ENCODE data around the gene NACC1.

NACC1 gene

DNA sequence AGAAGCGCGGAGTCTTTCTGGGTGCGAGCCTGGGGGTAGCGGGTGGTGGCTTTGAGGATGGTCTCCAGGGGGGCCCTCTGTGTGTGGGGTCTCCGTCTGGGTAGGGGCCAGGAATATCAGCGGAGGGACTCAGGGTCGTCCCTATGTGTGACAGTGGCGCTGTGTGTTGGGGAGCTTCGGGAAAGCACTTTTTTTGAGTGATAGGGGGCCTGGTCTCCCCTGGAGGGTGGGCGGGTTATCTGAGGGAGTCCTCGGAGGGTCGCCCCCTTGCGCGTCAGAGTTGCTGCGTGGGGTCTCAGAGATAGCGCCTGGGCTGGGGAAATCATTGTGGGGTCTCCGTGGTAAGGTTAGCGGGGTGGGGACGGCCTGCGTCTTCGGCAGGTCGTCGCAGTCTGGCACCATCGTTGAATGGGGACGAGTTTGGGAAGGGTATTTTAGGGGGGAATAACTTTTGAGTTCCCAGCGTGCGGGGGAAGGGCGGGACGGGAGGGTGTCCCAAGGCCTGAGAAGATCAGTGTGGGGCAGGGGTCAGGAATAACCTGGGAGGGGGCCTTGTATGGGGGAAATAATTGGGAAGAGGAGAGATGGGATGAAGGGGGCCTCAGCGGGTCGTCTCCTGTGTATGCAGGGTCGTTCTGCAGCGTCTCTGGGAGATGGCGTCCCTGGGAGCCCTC, 33.0 kb downstream of the NACC1 start:
- TF ChIP-seq ZBTB7A (IDR thresholded peaks at IDR 0.05; ENCODE audit: low read depth) (peak; percentile 96; the same call in 1 of the 2 replicates), CREB1 (IDR thresholded peaks at IDR 0.05; ENCODE audit: low read depth) (no peak), YY1 (IDR thresholded peaks at IDR 0.05; ENCODE audit: low read depth) (peak; percentile 58; the same call in 1 of the 2 replicates)
- TF ChIP-seq, protein P1, sequence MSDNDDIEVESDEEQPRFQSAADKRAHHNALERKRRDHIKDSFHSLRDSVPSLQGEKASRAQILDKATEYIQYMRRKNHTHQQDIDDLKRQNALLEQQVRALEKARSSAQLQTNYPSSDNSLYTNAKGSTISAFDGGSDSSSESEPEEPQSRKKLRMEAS (IDR thresholded peaks at IDR 0.05): 0 out of 2 replicates have a peak, but pooled peaks have one; percentile 2

- TF ChIP-seq FOXM1 (IDR thresholded peaks at IDR 0.05; ENCODE audit: borderline replicate concordance, low read depth): 0 out of 2 replicates have a peak, but pooled peaks have one; percentile 33
- no peak for TF ChIP-seq CEBPB (IDR thresholded peaks at IDR 0.05)
- TF ChIP-seq EP300 (IDR thresholded peaks at IDR 0.05; ENCODE audit: borderline replicate concordance): peak; percentile 68; the same call in 1 of the 2 replicates
- TF ChIP-seq YY1 (IDR thresholded peaks at IDR 0.05; ENCODE audit: low read depth): no peak
- TF ChIP-seq TEAD4 (IDR thresholded peaks at IDR 0.05): peak; percentile 95
- TF ChIP-seq USF1 (IDR thresholded peaks at IDR 0.05): peak; percentile 71
- TF ChIP-seq ZBTB7A (IDR thresholded peaks at IDR 0.05; ENCODE audit: low read depth): no peak
- peak; percentile 10; the same call in 1 of the 2 replicates for TF ChIP-seq RAD21 (IDR thresholded peaks at IDR 0.05; ENCODE audit: low read depth)
- TF ChIP-seq CREB1 (IDR thresholded peaks at IDR 0.05; ENCODE audit: low read depth): peak; percentile 44; the same call in 1 of the 2 replicates
- peak; percentile 66; the same call in 1 of the 2 replicates for TF ChIP-seq TAF1 (IDR thresholded peaks at IDR 0.05; ENCODE audit: low read depth)
- TF ChIP-seq, protein P1 (IDR thresholded peaks at IDR 0.05): peak; percentile 91
- peak; percentile 61 for TF ChIP-seq NFIC (IDR thresholded peaks at IDR 0.05)
- TF ChIP-seq TCF12 (IDR thresholded peaks at IDR 0.05; ENCODE audit: low read depth): peak; percentile 68; the same call in 1 of the 2 replicates
Observed at GRCh38 chr19:13151605-13152355, 33.7 kb downstream of the NACC1 start.

DNA sequence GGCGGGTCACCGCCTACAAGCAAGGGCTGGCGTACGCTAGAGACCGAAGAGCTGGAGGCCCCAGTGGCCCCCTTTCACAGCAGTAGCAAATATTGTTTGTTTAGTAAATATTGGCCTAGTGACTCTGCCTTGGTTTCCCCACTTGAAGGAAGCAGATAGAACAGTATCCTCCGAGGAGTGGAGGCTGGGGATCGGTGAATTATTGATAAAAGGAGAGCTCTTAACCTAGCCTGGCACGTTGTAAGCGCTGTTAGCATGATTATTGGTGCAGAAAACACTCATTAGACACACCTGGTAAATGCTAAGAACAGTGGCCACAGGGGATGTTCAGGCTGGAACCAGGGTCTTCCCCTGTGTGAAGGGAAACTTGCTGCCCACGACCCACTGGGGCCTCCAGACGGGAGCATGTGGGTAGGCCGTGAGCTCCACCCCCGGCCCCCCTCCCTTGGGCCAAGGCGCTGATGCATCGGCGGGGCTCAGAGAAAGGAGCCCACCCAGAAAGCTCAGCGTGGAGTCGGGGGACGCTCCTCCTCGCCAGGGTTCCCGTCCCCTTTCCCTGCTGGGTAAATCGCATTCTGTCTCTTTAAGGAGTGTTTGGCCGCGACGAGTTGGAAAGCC, 34.4 kb downstream of the NACC1 start:
- TF ChIP-seq, protein P1 (IDR thresholded peaks at IDR 0.05): peak; percentile 83
- no peak for TF ChIP-seq CREB1 (IDR thresholded peaks at IDR 0.05; ENCODE audit: low read depth)

DNA sequence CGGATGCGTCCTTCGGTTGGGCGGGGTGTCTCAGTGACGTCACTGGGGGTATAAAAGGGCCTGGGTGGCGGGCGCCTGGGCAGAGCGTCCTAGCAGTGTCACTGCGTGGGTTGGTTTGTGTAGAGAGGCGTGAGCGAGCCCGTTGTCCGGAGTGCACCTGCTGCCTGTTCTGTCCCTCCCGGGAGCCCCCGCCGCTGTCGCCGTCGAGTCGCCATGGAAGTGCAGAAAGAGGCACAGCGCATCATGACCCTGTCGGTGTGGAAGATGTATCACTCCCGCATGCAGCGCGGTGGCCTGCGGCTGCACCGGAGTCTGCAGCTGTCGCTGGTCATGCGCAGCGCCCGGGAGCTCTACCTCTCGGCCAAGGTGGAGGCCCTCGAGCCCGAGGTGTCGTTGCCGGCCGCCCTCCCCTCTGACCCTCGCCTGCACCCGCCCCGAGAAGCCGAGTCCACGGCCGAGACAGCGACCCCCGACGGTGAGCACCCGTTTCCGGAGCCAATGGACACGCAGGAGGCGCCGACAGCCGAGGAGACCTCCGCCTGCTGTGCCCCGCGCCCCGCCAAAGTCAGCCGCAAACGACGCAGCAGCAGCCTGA, 35.0 kb downstream of the NACC1 start:
- TF ChIP-seq USF1 (IDR thresholded peaks at IDR 0.05) (no peak), ZBTB7A (IDR thresholded peaks at IDR 0.05; ENCODE audit: low read depth) (no peak), TAF1 (IDR thresholded peaks at IDR 0.05; ENCODE audit: low read depth) (peak; percentile 89), NFIC (IDR thresholded peaks at IDR 0.05) (peak; percentile 43), FOXM1 (IDR thresholded peaks at IDR 0.05; ENCODE audit: borderline replicate concordance, low read depth) (no peak), CREB1 (IDR thresholded peaks at IDR 0.05; ENCODE audit: low read depth) (peak; percentile 81), REST (IDR thresholded peaks at IDR 0.05; ENCODE audit: low read depth) (no peak), TEAD4 (IDR thresholded peaks at IDR 0.05) (peak; percentile 40), TCF12 (IDR thresholded peaks at IDR 0.05; ENCODE audit: low read depth) (peak; percentile 63; the same call in 1 of the 2 replicates), EGR1 (IDR thresholded peaks at IDR 0.05) (peak; percentile 70), YY1 (IDR thresholded peaks at IDR 0.05; ENCODE audit: low read depth) (peak; percentile 54; the same call in 1 of the 2 replicates), CEBPB (IDR thresholded peaks at IDR 0.05) (no peak), EP300 (IDR thresholded peaks at IDR 0.05; ENCODE audit: borderline replicate concordance) (peak; percentile 39; the same call in 1 of the 2 replicates), RAD21 (IDR thresholded peaks at IDR 0.05; ENCODE audit: low read depth) (peak; percentile 3; the same call in 1 of the 2 replicates)
- TF ChIP-seq, protein P1 (IDR thresholded peaks at IDR 0.05): peak; percentile 47

DNA sequence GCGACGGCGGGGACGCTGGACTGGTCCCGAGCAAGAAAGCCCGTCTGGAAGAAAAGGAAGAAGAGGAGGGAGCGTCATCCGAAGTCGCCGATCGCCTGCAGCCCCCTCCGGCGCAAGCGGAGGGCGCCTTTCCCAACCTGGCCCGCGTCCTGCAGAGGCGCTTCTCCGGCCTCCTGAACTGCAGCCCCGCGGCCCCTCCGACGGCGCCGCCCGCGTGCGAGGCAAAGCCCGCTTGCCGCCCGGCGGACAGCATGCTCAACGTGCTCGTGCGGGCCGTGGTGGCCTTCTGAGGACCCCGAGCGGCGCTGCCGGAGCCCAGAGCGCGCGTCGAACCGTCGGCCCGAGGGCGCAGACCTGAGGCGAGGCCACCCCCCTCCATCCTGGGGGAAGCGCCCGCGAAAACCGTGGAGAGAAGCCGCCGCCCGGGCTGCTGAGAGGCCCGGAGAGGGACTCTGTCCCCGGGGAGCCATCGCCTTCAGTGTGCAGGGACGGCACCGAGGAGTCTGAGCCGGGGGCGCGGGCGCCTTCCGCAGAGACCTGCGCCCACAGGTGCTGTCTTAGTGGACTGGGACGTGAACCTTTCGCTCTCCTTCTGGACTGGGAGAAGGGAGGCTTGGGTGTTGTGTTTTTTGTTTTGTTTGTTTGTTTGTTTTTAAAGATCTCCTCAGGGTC, 35.6 kb downstream of the NACC1 start:
- TF ChIP-seq CEBPB (IDR thresholded peaks at IDR 0.05): no peak
- TF ChIP-seq, protein P1 (IDR thresholded peaks at IDR 0.05): 0 out of 2 replicates have a peak, but pooled peaks have one; percentile 22
- TF ChIP-seq YY1 (IDR thresholded peaks at IDR 0.05; ENCODE audit: low read depth): no peak
